GM21526 (cell line): Measurements from ENCODE around the gene CYBC1.

Experiments
- ATAC-seq: cut with Tn5 transposase; IDR thresholded peaks from one replicate; pipeline ENCODE4 v1.9.1; 2021; ENCODE audit warnings: moderate library complexity; ENCODE audit not compliant: unreplicated experiment, low FRiP score

CYBC1 gene

DNA sequence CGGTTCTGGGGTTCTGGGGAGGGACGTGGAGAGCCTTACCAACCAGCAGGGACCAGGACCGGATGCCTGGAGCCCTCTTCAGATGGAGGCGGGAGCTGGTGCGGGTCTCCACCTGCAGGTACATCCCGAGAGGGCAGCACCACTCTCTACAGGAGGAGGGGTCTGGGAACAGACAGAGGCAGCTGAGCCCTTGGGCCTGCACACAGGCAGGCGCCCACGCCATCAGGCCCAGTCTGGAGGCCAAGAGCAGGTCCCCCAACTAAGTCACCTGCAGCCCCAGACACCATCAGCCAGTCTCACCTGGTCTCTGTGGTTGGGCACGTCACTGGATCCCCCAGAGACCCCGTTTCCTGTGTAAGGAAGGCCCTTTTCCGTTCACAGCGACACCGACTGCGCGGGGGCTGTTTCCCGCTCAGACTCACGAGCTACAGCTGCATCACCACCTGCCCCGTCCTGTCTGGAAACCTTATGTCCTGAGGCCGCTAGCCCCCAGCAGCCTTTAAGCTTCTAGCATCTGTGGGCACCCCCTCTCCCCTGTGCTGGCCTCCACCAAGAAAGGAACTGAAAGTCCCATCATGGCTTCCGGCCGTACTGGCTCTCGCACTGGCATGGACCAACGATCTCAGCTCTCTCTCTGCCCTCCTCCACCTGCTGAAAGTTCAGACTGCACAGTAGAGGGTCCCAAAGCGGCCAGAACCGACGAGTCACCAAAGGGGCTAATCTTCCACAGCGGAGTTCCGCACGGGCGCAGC, 1.2 kb downstream of the CYBC1 start:
- peak; percentile 54 for ATAC-seq

DNA sequence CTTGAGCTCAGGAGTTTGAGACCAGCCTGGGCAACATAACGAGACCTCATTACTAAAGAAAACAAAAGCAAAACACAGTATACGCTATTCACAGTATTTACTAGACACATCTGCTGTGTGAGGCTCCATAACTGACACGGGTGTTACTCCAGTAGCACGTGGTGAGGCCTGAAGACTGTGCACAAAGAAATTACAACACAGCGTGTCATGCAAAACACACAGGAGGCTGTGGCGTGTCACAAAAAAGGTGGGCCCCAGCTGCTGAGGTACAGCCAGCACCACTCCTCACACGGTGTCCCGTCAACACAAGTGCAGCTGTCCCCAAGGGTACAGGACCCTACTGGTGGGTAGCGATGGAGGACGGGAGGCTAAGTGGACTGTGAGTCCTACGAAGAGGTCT, 2.7 kb downstream of the CYBC1 start:
- no peak for ATAC-seq

DNA sequence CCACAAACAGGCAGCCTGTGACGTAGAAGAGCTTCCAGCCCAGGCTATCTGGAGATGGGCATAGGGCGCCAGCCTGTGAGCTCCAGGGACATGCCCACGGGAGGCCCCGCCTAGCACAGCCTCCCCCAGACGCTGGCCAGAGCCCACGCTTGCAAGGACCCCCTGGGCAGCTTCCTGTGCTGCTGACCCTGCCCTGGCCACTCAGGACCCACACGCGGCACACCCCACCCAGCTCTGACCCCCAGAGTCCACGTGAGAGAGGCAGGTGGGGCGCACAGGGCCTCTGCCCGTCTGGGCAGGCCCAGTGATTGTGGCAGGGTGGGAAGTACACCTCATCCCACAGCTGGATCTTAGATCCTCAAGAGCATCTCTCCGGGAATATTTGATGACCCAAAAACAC, 3.9 kb downstream of the CYBC1 start:
- no peak for ATAC-seq

DNA sequence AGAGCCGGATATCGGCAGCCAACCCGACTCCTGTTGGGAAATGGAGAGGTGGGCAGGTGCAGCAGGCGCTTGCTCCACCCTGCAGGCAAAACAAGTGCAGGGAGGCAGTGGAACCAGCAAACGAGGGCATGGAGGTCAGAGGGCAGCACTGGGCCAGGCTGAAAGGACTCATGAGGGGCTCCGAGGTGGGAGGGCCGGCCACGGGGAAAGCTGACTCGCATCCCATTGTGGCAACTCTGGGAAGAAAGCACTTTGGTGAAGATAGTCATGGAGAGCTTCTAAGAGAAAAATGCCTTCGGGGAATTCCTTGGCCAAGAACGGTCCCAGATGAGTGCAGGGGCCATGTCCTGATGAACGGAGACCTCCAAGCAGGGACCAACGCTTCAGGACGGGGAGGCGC, 4.4 kb downstream of the CYBC1 start:
- no peak for ATAC-seq

DNA sequence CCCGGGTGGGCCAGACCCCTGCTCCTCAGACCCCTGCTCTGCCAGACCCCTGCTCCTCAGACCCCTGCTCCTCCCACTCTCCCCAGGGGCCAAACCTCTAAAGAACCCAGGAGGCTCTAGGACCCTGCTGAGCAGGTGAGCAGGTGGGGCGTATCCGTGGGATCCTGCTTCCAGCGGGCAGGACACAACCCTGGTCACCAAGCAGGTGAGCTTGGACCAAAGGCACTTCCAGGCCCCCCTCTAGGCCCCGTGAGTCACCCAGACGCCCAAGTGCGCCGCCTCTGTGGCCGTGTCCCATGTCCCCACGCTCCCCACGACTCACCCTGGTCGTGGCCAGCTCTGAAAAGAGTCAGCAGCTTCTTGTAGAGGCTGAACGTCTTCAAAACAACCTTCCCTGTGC, 5.0 kb downstream of the CYBC1 start:
- ATAC-seq: no peak

DNA sequence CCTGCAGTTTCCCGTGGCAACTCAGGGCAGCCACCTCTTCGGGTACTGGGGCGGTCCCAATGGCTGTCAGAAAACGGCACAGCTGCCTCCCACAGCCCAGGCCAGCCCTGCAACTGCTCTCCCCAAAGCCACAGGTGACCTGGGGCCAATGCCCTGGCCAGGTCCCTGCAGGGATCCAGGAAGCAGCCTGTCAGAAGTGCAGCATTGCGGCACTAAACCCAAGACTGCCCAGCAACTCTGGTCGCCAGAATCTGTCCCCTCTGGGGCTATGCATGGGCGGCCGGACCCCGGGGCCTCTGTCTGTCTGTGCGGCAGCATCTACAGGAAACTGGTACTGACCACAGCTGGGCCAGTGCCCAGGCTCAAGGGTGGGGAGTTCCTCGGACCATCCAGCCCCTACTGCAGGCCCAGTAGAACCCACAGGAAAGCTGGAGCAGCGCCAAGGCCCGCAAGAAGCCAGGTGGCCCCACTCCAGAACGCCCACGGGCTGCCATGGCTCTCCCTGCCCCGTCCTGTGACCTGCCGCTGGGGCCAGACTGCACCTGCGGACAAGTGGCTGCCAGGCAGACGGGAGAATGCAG, 5.5 kb downstream of the CYBC1 start:
- no peak for ATAC-seq

DNA sequence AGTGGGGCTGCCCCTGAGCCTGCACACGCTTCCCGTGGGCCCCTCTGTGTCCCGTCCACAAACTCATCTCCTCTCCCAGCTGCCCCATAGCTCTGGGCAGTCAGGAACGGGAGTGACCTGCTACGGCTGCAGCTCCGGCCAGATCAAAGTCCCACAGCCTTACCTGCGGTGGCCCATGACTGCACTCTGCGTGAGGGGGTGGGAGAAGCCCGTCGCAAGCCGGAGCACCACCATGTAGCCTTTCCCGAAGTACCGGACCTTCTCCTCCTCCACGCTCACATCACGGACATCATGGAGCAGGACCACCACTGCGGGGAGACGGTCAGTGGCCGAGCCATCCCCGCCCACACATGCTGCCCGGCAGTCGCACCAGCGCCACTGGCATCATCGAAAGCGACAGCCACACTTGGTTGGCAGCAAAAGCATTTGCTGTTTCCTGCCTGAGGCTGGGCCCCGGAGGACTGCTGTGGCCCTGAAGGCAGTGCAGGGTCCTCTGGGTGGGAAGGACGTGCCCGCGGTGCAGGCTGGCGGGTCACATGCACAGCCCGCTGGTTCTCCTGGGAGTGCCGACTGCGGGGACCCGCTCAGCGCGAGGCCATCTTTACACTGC, 6.2 kb downstream of the CYBC1 start:
- no peak for ATAC-seq

DNA sequence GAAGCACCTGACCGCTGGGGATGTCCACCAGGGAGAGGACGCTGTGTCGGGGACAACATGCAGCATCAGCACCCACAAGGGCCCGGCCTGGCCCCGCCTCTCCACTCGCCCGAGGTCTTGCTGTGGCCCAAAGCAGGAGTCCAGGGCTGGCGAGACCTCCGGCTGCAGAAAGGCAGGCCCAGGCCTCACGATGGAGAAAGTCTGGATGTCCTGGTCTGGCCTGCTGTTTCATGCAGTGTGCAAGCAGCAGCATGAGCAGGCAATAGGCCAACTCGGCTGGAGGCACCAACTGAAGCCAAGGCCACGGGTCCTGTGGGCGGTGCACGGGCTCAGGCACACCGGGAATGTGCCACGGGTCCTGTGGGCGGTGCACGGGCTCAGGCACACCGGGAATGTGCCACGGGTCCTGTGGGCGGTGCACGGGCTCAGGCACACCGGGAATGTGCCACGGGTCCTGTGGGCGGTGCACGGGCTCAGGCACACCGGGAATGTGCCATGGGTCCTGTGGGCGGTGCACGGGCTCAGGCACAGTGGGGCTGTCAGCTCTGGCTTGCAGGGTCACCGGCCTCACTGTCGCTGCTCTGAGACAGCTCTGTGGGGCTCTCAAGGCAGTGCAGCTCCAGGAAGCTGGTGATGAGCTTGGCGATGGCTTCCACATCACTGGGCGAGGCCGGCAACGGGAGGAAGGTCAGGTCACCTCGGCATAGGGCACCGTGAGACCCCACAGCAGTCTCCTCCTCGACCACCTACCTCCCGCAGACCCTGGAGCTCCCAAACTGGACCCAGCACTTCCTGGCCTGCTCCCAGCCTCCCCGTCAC, 6.9 kb downstream of the CYBC1 start:
- no peak for ATAC-seq

DNA sequence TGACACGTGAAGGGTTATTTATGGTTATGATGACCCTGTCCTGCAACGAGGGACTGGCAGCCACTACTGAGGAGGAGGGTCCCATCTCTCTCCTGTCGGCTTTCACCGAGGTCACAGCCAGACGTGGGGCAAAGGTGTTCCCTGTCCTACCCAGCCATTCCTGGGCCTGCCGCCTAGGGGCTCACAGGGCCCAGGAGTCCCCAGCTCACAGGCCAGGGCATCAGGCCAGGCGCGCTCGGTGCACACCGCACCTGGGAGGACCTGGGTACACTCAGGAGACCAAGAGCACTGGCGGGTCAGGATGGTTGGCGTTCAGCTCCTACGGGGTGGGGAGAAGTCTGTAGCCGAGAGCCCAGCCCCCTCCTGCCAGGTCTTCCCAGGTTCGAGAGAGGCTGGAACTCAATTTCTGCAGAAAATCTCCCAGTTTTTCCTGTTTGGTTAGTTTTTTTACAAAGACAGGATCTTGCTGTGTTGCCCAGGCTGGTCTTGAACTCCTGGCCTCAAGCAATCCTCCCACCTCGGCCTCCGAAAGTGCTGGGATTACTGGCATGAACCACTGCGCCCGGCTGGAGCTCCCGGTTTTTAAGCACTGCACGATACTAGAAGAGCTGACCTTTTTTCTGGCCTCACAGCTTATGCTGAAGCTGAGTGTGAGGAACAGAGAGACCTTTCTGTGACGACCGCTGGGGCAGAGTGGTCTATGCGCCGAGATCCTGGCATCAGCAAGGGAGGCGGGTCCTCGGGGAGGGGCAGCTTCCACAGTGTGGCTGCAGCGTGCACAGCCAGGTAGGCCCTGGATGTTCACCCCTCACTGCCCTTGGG, 7.7 kb downstream of the CYBC1 start:
- ATAC-seq: no peak

DNA sequence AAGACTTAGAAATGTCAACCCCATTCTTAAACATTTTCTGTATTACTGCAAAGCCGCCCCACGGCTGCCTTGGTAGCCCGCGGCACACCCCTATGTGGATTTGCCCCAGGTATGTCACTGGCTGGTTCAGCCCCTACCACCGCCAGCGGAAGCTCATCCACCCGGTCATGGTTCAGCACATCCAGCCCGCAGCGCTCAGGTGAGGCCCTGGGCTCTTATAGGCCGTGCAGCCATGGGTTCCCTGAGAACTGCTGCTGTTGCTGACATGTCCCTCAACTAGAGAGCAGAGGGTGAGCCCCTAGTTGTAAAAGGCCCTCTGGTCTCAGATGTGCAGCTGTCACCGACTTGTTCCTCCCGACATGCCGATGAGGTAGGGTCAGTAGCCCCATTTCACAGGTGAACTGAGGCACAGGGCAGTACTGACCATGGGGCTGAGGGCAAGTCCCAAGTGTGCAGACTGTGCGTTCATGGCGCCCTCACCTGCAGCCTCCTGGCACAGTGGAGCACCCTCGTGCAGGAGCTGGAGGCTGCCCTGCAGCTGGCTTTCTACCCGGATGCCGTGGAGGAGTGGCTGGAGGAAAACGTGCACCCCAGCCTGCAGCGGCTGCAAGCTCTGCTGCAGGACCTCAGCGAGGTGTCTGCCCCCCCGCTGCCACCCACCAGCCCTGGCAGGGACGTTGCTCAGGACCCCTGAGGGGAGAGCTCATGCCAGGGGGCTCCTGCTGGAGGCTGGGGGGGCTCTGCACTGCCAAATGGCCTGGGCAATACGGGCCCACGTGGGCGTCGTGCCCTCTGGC, 8.7 kb downstream of the CYBC1 start:
- ATAC-seq: no peak

DNA sequence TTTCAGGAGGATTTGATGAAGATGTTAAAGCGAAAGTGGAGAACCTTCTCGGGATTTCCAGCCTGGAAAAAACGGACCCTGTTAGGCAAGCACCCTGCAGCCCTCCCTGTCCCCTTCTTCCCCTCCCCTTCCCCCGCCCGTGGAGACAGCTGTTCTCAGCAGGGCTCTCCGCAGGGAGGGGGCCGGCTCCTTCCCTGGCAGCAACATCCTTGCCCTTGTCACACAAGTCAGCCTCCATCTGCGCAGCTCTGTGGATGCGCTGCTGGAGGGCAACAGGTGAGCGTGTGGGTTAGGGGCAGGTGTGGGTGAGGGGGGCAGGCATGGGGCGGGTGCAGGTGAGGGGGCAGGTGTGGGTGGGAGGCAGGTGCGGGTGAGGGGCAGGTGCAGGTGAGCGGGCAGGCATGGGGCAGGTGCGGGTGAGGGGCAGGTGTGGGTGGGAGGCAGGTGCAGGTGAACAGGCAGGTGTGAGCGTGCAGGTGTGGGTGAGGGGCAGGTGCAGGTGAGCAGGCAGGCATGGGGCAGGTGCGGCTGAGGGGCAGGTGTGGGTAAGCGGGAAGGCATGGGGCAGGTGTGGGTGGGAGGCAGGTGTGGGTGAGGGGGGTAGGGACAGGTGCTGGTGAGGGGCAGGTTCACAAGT, 9.4 kb downstream of the CYBC1 start:
- no peak for ATAC-seq

DNA sequence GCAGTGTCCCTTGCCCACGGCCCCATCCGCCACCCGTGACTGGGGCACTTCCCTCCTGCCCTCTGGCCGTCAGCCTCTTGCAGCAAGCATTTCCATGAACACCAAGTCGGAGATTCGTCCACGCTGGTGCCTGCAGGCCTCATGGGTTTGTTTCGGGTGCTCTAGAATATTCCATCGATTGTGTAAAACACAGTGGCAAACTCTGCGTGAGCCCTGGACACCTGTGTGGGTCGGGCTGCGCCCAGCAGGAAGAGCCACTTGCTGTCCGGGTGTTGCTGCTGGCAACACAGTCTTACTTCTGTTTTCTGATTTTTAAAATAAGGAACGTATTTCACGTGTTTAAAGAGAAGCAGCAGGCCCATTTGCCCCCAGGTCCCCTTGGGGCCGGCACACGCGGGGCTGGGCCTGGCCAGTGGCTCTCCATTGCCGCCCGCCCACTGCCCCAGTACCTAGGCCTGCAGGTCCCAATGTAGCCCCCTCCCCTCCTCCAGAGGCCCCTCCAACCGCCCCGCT, 10.0 kb downstream of the CYBC1 start:
- ATAC-seq: no peak

DNA sequence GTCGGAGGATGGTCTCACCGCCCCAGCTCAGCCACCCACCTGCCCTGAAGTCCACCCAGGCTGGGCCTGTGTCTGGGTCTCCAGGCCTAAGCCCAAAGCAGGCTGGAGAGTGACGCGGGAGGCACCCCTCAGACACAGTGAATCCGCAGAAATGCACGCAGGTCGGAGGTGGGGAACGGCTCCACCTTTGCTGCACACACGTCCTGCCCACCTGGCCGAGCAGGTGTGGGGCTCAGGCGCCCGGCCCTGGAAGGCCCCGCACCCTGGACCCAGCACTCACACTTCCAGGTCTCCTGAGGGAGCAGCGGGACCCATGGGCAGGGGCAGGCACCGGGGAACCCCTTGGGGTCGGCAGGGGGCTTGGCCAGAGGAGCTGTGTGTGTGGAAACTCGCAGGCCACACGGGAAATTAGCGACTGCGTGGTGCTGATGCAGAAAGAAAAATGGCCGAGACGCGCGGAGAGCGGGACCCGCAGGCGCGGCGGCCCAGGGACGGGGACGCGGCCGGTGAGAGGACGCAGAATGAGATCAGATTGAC, 10.7 kb downstream of the CYBC1 start:
- ATAC-seq: no peak

DNA sequence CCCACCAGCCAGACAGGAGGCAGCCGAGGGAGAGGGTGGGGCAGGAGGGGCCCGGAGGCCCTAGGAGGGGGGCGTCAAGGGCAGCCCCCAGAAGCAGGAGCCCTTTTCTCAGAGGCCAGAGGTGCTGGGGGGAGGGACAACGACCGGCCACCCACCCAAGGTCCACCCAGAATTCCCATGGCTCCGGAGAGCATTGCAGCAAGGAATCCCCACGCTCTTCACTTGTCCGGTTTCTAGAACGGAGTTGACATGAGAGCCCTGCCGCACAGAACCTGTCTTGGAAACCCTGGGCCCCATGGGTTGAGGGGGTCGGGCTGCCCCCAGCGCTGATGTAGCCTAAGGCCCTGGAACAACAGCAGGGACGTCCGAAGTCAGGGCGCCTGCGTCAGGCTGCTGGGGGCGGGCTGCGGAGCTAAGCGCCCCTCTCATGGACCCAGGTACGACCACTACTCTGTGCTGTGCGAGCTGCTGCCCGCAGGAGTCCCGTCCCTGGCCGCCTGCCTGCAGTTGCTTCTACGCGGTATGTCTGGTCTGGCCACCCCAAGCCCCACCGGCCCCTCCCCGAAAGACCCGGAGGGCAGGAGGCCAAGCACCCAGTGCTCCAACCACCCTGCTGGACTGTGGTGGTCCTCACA, 11.2 kb downstream of the CYBC1 start:
- ATAC-seq: no peak

DNA sequence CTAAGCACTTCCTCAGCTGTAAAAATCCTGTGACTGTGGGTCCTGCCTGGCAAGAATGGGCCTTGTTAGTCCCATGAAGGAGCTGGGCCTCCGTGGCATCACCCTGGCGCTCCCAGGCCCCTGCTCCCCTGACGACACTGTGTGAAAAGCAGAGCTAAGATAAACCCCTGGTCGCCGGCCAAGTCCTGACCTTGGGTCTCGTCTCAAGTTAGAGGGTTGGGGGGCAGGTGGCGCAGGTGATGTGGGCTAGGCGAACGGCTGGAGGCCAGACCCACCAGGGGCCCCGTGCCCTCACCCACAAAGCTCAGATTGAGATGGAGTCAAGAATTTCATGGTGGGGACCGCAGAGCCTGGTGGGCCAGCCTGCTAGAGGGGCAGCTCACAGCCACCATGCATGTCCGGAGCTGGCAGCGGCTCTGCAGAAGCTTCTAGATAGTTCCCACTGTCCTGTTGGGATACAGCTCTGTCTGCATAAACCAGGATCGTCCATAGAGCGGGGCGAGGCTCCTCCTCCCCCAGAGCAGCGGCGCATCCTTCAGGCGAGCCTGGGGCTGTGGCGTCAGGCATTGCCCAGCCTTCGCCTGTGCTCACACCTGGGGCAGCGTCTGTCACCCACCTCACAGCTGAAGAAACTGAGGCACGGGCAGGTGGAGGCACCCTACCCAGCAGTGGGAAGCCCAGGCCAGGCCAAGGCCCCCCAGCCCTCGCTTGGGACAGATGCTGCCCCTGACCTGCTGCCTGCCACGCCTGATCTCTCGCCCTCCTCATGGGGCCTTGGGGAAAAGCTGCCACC, 12.0 kb downstream of the CYBC1 start:
- ATAC-seq: no peak

DNA sequence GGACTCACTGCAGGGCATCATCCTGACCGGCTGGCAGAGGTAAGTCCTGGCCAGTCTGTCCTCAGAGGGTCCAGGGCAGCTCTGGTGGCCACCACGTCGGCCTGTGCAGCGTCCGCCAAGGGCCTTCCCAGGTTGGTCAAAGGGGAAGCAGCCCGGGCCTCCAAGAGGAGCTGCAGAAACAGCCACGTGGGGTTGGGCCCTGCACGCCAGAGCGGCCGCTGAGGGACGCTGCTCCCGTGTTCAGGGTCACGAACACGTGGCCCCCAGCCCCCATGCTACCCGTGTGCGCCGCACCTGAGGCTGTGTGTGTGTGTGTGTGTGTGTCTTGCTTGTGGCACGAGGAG, 13.3 kb downstream of the CYBC1 start:
- ATAC-seq: no peak

DNA sequence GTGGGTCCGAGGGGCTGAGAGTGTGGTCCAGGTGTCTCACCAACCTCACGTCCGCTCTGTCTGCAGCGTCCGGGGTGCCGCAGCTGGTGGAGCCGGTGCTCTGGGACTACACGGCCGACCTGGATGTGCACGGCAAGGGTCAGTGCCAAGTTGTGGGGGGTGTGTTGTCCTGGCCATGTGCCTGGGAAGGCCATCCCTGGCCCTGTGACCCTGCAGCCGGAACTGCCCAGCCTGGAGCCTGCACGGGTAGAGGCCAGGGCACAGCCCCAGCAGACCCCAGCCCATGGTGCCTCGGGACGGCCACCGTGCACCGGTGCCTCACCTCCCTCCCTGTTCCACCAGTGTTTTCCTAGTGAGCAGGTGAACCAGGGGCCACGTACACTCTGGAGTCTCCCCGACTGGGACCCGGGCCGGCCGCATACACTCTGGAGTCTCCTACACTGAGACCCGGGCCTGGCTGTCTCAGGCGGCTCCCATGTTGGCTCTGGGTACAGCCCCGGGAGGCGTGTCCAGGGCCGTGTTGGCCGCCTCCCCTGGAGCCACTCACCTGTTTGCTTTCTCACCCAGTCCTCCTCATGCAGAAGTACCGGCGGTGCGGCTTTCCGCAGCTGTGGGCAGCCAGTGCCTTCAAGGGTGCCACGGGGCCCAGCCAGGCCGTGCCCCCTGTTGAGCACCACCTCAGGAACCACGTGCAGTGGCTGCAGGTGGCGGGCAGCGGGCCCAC, 13.8 kb downstream of the CYBC1 start:
- no peak for ATAC-seq
